ENCODE measurements around the gene SPPL3.

The SPPL3 gene

DNA sequence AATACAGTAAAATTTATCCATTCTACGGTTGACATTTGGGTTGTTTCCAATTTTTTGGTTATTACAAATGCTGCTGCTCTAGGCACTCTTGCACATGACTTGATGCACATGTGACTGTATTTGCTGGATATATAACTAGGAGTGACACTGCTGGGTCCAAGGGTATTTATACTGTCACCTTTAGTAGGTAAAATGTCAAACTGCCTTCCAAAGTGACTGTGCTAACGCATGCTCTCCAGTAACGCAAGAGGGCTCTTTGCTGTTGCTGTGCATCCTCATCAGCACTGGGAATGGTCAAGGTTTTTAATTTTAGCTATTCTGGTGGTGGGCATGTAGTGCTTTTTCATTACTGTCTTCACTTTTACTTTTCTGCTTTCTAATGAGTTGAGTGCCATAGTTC lies 116.3 kb downstream of the SPPL3 start:
- no peak for DNase-seq (ENCODE audit: low spot score)

GRCh38 chr12:120784804-120785203 lies 119.4 kb downstream of the SPPL3 start:
- DNase-seq (ENCODE audit: low spot score), result no peak

DNA sequence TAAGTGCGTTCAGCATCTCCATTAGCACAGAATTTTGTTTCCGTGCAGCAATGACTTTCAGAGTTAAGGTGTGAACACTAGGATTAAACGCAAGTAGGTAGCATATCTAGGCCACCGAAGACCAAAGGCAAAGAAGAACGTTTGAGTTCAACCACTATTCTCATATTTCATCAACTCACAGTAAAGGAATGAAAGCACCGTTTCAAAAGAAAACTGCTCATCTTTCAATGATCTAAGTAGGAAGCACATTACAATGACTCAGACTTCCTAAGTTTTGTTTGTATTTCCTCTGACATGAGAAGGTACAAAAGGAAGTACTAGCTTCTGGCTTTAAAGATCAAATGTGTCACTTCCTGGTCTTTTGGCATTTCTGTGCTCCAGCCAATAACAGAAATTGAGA lies 121.0 kb downstream of the SPPL3 start:
- peak; percentile 37 for DNase-seq (ENCODE audit: low spot score)

- no peak for DNase-seq (ENCODE audit: low spot score)
Observed at GRCh38 chr12:120775862-120776552, 128.2 kb downstream of the SPPL3 start.

- DNase-seq (ENCODE audit: low spot score), result no peak
Observed at GRCh38 chr12:120774169-120774916, 129.8 kb downstream of the SPPL3 start.

- no peak for DNase-seq (ENCODE audit: low spot score)
Observed at GRCh38 chr12:120771097-120771496, 133.1 kb downstream of the SPPL3 start.

- DNase-seq (ENCODE audit: low spot score), result no peak
Observed at GRCh38 chr12:120767071-120768024, 136.8 kb downstream of the SPPL3 start.

GRCh38 chr12:120766566-120766965 lies 137.6 kb downstream of the SPPL3 start:
- DNase-seq (ENCODE audit: low spot score), result no peak

DNA sequence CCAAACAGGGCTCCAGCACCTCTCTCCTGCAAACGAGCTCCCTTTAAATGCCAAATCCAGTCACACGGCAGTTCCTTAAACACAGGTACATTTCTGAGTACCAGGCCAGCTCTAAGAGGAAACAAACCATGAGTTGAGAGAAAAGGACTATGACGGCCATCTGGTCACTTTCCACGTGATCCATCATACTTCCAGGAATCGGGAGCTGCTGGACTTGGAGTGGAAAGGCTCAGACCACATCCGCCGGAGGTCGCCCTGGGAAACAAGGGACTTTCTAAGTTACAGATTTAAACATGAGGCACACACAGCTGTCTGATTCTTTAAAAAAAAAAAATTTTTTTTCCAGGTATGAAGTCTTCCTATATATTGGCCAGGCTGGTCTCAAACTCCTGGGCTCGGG lies 139.3 kb downstream of the SPPL3 start:
- DNase-seq (ENCODE audit: low spot score), result no peak

DNA sequence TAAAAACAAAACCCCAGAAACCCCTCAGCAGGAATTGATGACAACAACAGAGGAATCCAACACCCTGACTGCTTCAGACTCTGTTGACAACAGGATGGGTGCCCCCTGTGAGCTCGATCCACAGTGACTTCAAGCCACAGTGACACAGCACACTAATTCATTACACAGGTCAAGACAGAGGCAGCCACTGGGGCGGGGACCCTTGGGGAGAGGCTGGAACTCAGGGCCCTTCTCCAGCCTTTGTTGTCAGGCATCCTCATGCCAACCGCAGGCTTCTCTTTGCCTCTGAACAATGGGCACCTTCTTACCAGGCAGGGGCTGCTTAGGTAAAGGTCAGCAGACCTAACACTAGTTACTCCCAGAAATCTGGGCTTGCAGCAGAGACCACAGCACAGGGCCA lies 140.9 kb downstream of the SPPL3 start:
- DNase-seq (ENCODE audit: low spot score), result no peak

GRCh38 chr12:120762086-120762485 lies 142.1 kb downstream of the SPPL3 start:
- no peak for DNase-seq (ENCODE audit: low spot score)

- DNase-seq (ENCODE audit: low spot score), result no peak
Observed at GRCh38 chr12:120761519-120761934, 142.6 kb downstream of the SPPL3 start.

DNA sequence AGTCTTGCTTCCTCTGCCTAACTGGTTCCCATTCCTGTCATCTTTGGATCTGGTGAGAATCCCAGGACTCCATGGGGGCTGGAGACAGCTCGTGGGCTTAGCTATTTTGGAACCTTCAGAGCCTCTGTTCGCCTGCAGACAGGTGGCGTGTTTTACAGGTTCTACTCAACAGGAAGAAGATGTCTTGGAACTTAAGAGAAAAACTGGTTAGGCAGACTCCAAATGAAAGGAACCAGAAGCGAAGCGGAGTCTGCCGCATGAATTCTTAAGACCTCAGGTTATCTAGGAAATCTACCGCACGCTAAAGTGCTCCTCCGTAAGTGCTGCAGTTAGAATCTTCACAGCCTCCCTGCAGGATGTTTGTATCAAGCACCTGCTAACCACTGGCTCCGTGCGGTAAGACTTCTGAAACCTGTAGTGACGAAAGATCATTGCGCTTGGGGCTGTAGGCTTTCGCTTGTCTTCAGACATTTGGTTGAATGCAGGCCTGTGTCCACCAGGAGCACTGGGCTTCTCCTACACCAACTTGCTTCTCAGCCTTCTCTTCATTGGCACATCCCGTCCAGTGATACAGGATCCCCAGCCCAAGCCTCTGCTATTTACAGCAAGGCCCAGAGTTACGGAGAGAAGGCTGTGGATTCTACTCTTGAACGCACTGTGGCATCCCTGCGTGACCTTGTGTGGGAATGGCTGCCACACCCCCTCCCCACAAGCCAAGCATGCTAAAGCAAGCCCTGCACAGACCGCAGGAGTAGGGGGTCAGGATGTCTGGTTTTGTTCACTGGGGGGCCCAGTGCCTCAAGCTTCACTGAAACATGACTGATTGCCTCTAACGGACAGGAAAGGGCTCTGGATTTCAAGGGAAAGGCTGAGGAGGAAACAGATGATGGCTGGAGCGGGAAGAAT lies 143.6 kb downstream of the SPPL3 start:
- no peak for DNase-seq (ENCODE audit: low spot score)

DNA sequence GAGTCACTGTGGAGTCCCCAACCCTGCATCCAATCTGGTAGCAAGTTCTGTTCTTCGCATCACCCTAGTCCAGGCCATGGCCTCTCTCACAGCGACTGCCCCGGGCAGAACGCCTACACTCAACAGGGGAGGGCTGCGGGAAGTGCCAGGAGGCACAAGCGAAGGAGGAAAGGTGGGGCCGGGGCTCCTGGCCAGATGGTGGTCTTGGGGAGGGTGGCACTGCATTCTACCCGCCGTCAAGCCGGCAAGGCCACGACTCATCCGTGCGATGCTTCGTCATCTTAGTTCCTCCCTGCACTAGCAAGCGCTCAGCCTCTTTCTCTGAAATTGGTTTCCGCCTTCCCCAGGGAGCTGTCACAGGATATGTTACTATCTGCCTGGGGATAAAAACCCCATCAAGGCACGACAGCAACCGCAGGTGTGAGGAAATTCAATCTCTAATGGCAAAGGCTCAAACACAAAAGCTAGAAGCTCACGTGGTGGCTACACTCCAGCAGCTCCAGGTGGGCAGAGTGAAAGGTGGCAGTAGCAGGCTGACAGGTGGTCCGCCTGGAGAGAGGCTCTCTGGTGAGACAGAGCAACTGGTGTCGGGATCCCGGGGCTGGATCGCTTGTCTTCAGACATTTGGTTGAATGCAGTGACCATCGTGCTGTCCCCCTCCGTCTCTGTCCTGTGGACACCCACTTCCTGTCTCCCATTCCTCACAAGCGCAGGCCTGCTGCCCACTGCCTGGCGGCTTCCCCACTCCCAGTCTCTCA lies 144.4 kb downstream of the SPPL3 start:
- no peak for DNase-seq (ENCODE audit: low spot score)

GRCh38 chr12:120758798-120759590 lies 145.2 kb downstream of the SPPL3 start:
- no peak for DNase-seq (ENCODE audit: low spot score)

DNA sequence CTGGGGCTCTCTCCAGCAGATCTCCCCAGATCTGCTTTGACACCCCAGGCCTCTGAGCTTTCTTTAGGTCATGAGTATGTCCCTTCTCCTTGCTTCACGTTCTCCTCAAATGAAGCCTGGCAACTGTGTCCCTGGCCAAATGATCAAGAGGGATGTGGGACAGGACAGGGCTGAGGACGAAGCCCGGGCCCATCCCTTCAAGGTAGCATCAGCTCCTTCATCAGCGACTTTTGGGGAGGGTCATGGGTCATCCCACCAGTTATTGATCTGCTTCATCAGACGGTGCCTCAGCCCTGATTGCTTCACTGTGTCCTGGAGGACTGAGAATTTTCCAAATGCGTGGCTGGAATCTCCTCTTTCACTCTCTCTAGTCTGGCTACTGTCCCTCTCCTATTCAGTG lies 146.2 kb downstream of the SPPL3 start:
- DNase-seq (ENCODE audit: low spot score), result no peak

- no peak for DNase-seq (ENCODE audit: low spot score)
Observed at GRCh38 chr12:120757226-120757742, 146.9 kb downstream of the SPPL3 start.

DNA sequence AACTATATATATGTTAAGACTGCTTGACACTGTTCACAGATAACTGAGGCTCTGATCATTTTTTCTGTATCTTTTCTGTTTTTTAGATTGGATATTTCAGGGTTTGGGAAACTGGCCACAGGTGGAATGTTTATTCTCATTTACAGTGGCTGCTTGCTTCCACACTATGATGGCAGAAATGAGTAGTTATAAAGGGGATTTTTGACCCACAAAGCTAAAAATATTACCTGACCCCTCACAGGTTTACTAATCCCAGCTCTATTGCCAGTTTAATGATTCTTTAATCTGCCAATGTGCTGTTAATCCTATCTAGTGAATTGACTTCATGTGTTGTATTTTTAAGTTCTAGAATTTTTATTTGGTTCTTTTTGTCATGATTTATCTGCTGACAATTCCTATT lies 148.9 kb downstream of the SPPL3 start:
- no peak for DNase-seq (ENCODE audit: low spot score)

- DNase-seq (ENCODE audit: low spot score), result no peak
Observed at GRCh38 chr12:120754792-120755191, 149.4 kb downstream of the SPPL3 start.

DNA sequence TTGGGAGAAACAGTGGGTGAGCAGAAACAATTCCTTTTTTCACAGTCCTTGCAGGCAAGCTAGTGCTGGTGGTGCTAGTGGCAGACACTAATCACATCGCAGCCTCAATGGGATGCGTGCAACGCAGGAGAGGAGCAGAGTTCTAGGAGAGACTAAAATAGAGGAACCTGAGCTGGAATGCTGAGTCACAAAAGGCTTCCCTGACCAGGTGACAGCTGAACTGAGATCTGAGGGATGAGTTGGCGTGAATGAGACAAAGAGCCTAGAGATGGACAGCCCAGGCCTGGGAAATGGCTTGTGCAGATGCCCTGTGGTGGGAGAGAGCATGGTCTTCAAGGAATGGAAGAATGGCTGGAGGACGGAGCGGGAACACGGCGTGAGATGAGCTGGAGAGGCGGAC lies 152.8 kb downstream of the SPPL3 start:
- DNase-seq (ENCODE audit: low spot score), result no peak
